WTC11 (cell line): ENCODE measurements around the gene NMUR2. TPM values are rescaled to one million over a fixed set of nuclear protein-coding genes. Genes with fewer than 3 reads are reported as not detected.

Experiments used
- ATAC-seq: fragments of 200-7000 bp; cut with Tn5 transposase; 2 replicates; pipeline ENCODE4 v1.10.0; 2021; ENCODE audit warnings: mild to moderate bottlenecking, moderate library complexity
- CTCF ChIA-PET: fragments of 300-600 bp; sonication (Branson Sonifier 250); formaldehyde crosslinking; loops from one replicate; lab custom pipeline; 2021; ENCODE audit warnings: antibody characterized with exemption; lab: Charles Lee
- POLR2A ChIA-PET: fragments of 350-600 bp; sonication (Branson Sonifier 250); formaldehyde crosslinking; loops from one replicate; lab custom pipeline; 2021; ENCODE audit warnings: antibody characterized with exemption; lab: Charles Lee
- DNase-seq: peaks from one replicate; pipeline ENCODE4 v3.0.0; 2021; ENCODE audit warnings: low spot score
- H3K27ac Mint-ChIP-seq: 2 replicates; pipeline ENCODE4 v1.8.0; 2021; ENCODE audit warnings: mixed read lengths
- H3K27me3 Mint-ChIP-seq: 2 replicates; pipeline ENCODE4 v1.8.0; 2021; ENCODE audit warnings: low read depth, mild to moderate bottlenecking, moderate library complexity, mixed read lengths
- H3K36me3 Mint-ChIP-seq: 2 replicates; pipeline ENCODE4 v1.8.0; 2021; ENCODE audit warnings: mixed read lengths
- H3K4me1 Mint-ChIP-seq: 2 replicates; pipeline ENCODE4 v1.8.0; 2022; ENCODE audit warnings: mixed read lengths
- H3K4me3 Mint-ChIP-seq: 2 replicates; pipeline ENCODE4 v1.8.0; 2021; ENCODE audit warnings: mild to moderate bottlenecking, moderate library complexity, mixed read lengths
- H3K9me3 Mint-ChIP-seq: 2 replicates; pipeline ENCODE4 v1.8.0; 2021; ENCODE audit warnings: mixed read lengths
- CBFB ChIP-seq: sonication (generic); formaldehyde crosslinking; IDR thresholded peaks from 2 replicates; pipeline ENCODE4 v1.8.1; 2022; ENCODE audit warnings: mild to moderate bottlenecking, low read depth, missing genetic modification reagents
- ETV6 ChIP-seq: sonication (generic); formaldehyde crosslinking; IDR thresholded peaks from 2 replicates; pipeline ENCODE4 v1.8.1; 2022; ENCODE audit warnings: mild to moderate bottlenecking, missing genetic modification reagents
- GABPB1 ChIP-seq: sonication (generic); formaldehyde crosslinking; IDR thresholded peaks from 2 replicates; pipeline ENCODE4 v1.8.1; 2023; ENCODE audit warnings: mild to moderate bottlenecking, missing genetic modification reagents
- GRHL2 ChIP-seq: fragments of 250-450 bp; sonication (Bioruptor Pico); IDR thresholded peaks from 2 replicates; pipeline ENCODE4 v1.8.0; 2022; ENCODE audit warnings: mild to moderate bottlenecking, moderate library complexity; ENCODE audit not compliant: insufficient replicate concordance, severe bottlenecking
- GTF2I ChIP-seq: fragments of 250-450 bp; sonication (Bioruptor Pico); conservative IDR thresholded peaks from 2 replicates; pipeline ENCODE4 v1.4.0; 2021; ENCODE audit warnings: mild to moderate bottlenecking
- NR1H2 ChIP-seq: sonication (generic); formaldehyde crosslinking; IDR thresholded peaks from 2 replicates; pipeline ENCODE4 v1.9.0; 2021; ENCODE audit warnings: mild to moderate bottlenecking, moderate library complexity, missing genetic modification reagents
- SOX15 ChIP-seq: fragments of 250-450 bp; sonication (Bioruptor Pico); IDR thresholded peaks from 2 replicates; pipeline ENCODE4 v1.9.0; 2021; ENCODE audit warnings: mild to moderate bottlenecking
- SP1 ChIP-seq: sonication (generic); formaldehyde crosslinking; conservative IDR thresholded peaks from 2 replicates; pipeline ENCODE4 v1.8.1; 2022; ENCODE audit warnings: missing genetic modification reagents
- TEAD1 ChIP-seq: sonication (generic); formaldehyde crosslinking; IDR thresholded peaks from 2 replicates; pipeline ENCODE4 v1.8.0; 2022; ENCODE audit warnings: mild to moderate bottlenecking, missing genetic modification reagents
- ZBTB21 ChIP-seq: sonication (generic); formaldehyde crosslinking; IDR thresholded peaks from 2 replicates; pipeline ENCODE4 v1.8.1; 2023; ENCODE audit warnings: mild to moderate bottlenecking, missing genetic modification reagents, borderline replicate concordance
- ZNF138 ChIP-seq: sonication (generic); formaldehyde crosslinking; conservative IDR thresholded peaks from 2 replicates; pipeline ENCODE4 v1.8.1; 2022; ENCODE audit warnings: mild to moderate bottlenecking, moderate library complexity, missing genetic modification reagents
- ZNF232 ChIP-seq: sonication (generic); formaldehyde crosslinking; IDR thresholded peaks from 2 replicates; pipeline ENCODE4 v1.8.0; 2022; ENCODE audit warnings: mild to moderate bottlenecking, missing genetic modification reagents
- ZNF317 ChIP-seq: sonication (generic); formaldehyde crosslinking; IDR thresholded peaks from 2 replicates; pipeline ENCODE4 v1.8.1; 2023; ENCODE audit warnings: low read depth, mild to moderate bottlenecking, moderate library complexity, missing genetic modification reagents, borderline replicate concordance
- ZNF396 ChIP-seq: fragments of 250-450 bp; sonication (Bioruptor Pico); IDR thresholded peaks from 2 replicates; pipeline ENCODE4 v1.8.0; 2021; ENCODE audit warnings: mild to moderate bottlenecking, moderate library complexity, borderline replicate concordance
- total RNA-seq: library from RNA; stranded (reverse); gene quantifications from 3 replicates; pipeline ENCODE4 v1.2.3, GENCODE V29; 2021
- TF ChIP-seq, protein P1 (sequence below): sonication (generic); formaldehyde crosslinking; IDR thresholded peaks from 2 replicates; pipeline ENCODE4 v1.8.1; 2023; ENCODE audit warnings: mild to moderate bottlenecking, missing genetic modification reagents
- TF ChIP-seq, protein P2 (sequence below): sonication (generic); formaldehyde crosslinking; IDR thresholded peaks from 2 replicates; pipeline ENCODE4 v1.8.1; 2022; ENCODE audit warnings: low read depth, missing genetic modification reagents, borderline replicate concordance
- TF ChIP-seq, protein P3 (sequence below): fragments of 200-600 bp; IDR thresholded peaks from 2 replicates; pipeline ENCODE4 v1.8.0; 2022; ENCODE audit warnings: antibody characterized with exemption
- TF ChIP-seq, protein P4 (sequence below): sonication (generic); formaldehyde crosslinking; IDR thresholded peaks from 2 replicates; pipeline ENCODE4 v1.8.1; 2022; ENCODE audit warnings: missing genetic modification reagents, borderline replicate concordance

Gene NMUR2
- total RNA-seq, 1 experiment from 2014 or later = not detected

DNA sequence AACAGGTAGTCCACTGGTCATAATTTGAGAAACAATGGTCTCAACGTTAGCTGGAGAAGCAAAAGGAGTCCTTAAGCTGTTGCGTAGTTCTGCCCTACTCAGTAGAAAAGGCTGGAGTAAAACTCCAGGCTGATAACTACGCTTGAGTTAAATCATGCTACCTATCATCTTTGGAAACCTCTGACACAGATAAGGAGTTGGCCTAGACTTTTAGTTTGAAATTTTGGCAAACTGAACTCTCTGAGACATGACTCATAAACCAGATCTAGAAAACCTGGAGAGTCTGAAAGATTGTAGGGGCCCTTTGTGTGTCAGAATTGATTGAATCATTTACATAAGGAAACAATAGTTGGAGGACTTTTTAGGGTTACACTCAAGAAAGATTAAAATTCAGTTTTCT is 26.3 kb downstream of the NMUR2 start (continued):
- TF ChIP-seq ETV6 (CRISPR knock-in tag) = no peak
- no peak for TF ChIP-seq GTF2I (CRISPR knock-in tag)
- TF ChIP-seq, protein P1, sequence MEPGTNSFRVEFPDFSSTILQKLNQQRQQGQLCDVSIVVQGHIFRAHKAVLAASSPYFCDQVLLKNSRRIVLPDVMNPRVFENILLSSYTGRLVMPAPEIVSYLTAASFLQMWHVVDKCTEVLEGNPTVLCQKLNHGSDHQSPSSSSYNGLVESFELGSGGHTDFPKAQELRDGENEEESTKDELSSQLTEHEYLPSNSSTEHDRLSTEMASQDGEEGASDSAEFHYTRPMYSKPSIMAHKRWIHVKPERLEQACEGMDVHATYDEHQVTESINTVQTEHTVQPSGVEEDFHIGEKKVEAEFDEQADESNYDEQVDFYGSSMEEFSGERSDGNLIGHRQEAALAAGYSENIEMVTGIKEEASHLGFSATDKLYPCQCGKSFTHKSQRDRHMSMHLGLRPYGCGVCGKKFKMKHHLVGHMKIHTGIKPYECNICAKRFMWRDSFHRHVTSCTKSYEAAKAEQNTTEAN (CRISPR knock-in tag) = no peak
- no peak for TF ChIP-seq ZBTB21 (CRISPR knock-in tag)
- no peak for TF ChIP-seq SOX15 (CRISPR knock-in tag)

DNA sequence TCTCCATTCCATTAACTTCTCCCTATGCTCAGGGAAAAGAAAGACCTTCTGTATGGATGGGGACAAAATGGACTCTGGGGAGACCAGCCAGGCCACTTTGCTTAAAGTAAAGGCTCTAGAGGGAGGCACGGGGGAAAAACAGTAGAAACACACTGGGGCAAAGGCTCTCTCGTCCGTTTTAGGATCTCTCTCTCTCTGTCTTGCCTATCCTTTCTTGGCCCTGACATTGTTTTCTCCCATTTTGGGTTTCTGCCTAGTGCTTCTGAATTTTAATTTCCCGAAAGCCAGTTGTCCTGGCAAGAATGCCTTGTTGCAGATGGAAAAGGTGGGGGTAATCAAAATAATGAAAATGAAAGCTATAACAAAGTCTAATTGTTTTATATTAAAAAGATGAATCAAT is 28.2 kb downstream of the NMUR2 start:
- ATAC-seq = no peak
- ChIA-PET POLR2A (no interaction called here), CTCF (interaction anchor here (0.6 kb wide), 1 partner anchor 138 kb away, joined by 3 read pairs; no protein-coding TSS in a partner anchor)
- peaks cover 4% of the 10 kb centered on the region for H3K9me3 Mint-ChIP-seq
- no peak for TF ChIP-seq GABPB1
- no peaks in the 10 kb centered on the region for H3K36me3 Mint-ChIP-seq
- H3K4me1 Mint-ChIP-seq = peaks cover 5% of the 10 kb centered on the region; the same call in 1 of the 2 replicates
- H3K4me3 Mint-ChIP-seq = no peak overlapping the region
- no peak overlapping the region for H3K27ac Mint-ChIP-seq
- DNase-seq = no peak
- no peaks in the 10 kb centered on the region for H3K27me3 Mint-ChIP-seq

DNA sequence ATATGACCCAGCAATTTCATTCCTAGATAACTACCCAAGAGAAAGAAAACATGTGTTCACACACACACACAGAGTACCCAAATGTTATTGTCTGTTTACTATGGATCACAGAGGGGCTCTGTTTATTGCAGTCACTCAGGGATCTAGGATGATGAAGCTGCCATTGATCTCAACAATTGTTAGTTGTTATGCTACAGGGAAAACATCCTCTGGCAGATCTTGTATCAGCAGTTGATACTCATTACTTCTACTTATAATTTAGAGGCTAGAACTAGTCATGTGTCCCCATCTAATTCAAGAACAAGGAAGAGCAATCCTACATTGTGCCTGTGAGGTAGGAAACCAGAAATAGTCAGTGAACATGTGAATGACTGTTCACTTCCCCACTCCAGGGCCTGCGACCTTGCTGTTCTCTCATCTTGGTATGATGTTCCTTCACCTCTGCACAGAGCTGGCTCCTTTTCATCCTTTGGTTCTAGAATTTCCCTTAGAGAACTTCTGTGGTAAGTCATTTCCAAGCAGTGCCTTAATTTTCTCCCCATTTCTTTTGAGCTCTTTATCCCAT is 30.3 kb downstream of the NMUR2 start:
- Mint-ChIP-seq H3K27me3 (no peaks in the 10 kb centered on the region), H3K9me3 (no peaks in the 10 kb centered on the region), H3K27ac (no peak overlapping the region), H3K4me3 (no peak overlapping the region), H3K4me1 (peaks cover 5% of the 10 kb centered on the region; the same call in 1 of the 2 replicates), H3K36me3 (no peaks in the 10 kb centered on the region)
- ATAC-seq = no peak
- TF ChIP-seq, protein P2, sequence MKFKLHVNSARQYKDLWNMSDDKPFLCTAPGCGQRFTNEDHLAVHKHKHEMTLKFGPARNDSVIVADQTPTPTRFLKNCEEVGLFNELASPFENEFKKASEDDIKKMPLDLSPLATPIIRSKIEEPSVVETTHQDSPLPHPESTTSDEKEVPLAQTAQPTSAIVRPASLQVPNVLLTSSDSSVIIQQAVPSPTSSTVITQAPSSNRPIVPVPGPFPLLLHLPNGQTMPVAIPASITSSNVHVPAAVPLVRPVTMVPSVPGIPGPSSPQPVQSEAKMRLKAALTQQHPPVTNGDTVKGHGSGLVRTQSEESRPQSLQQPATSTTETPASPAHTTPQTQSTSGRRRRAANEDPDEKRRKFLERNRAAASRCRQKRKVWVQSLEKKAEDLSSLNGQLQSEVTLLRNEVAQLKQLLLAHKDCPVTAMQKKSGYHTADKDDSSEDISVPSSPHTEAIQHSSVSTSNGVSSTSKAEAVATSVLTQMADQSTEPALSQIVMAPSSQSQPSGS = no peak
- TF ChIP-seq ZNF317 (CRISPR knock-in tag) (no peak), GRHL2 (CRISPR knock-in tag) (no peak), CBFB (CRISPR knock-in tag) (no peak), ZNF396 (CRISPR knock-in tag) (no peak), ETV6 (CRISPR knock-in tag) (no peak), ZNF232 (no peak), TEAD1 (CRISPR knock-in tag) (no peak), ZNF138 (CRISPR knock-in tag) (no peak), SP1 (CRISPR knock-in tag) (no peak), SOX15 (CRISPR knock-in tag) (no peak), NR1H2 (CRISPR knock-in tag) (no peak)
- TF ChIP-seq, protein P3, sequence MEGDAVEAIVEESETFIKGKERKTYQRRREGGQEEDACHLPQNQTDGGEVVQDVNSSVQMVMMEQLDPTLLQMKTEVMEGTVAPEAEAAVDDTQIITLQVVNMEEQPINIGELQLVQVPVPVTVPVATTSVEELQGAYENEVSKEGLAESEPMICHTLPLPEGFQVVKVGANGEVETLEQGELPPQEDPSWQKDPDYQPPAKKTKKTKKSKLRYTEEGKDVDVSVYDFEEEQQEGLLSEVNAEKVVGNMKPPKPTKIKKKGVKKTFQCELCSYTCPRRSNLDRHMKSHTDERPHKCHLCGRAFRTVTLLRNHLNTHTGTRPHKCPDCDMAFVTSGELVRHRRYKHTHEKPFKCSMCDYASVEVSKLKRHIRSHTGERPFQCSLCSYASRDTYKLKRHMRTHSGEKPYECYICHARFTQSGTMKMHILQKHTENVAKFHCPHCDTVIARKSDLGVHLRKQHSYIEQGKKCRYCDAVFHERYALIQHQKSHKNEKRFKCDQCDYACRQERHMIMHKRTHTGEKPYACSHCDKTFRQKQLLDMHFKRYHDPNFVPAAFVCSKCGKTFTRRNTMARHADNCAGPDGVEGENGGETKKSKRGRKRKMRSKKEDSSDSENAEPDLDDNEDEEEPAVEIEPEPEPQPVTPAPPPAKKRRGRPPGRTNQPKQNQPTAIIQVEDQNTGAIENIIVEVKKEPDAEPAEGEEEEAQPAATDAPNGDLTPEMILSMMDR = no peak
- TF ChIP-seq, protein P4, sequence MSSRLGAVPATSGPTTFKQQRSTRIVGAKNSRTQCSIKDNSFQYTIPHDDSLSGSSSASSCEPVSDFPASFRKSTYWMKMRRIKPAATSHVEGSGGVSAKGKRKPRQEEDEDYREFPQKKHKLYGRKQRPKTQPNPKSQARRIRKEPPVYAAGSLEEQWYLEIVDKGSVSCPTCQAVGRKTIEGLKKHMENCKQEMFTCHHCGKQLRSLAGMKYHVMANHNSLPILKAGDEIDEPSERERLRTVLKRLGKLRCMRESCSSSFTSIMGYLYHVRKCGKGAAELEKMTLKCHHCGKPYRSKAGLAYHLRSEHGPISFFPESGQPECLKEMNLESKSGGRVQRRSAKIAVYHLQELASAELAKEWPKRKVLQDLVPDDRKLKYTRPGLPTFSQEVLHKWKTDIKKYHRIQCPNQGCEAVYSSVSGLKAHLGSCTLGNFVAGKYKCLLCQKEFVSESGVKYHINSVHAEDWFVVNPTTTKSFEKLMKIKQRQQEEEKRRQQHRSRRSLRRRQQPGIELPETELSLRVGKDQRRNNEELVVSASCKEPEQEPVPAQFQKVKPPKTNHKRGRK (CRISPR knock-in tag) = no peak
- CTCF ChIA-PET = no interaction called here
- POLR2A ChIA-PET = no interaction called here
- DNase-seq = no peak
